ENCODE data around the gene ZMYND8. TPM values are rescaled to one million over a fixed set of nuclear protein-coding genes. Genes with fewer than 3 reads are reported as not detected.

The ZMYND8 gene
- polyA plus RNA-seq, 3 donors = 1.4 to 13.8 (median 5.8) TPM

DNA sequence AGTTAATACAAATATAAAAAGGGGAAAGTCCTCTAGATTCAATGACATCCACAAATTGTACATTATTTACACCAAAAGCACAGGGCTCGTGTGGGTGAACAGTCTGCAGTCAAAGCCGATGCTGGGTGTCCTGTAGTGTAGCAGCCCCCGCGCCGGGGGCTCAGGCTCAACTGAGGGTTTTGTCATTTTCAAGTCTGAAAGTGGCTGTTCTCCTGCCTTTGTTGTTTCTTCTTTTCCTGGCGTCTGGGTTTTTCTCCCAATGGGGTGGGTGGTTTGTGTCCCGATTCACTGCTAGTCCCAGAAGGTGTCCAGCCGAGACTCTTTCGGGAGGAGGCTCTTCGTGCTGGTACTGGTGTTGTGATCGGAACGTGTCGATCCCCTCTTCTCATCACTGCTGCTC is 146.0 kb downstream of the ZMYND8 start:
- no peak overlapping the region for H2AFZ ChIP-seq (ENCODE audit: insufficient read depth, low read depth, low read length, poor library complexity, severe bottlenecking)
- intact Hi-C loops (cut with micrococcal nuclease) = no loop called here
- no peak overlapping the region for H3K4me3 ChIP-seq (replicated peaks in 1 of 3; ENCODE audit: low read depth in 2 of 3, low read length in 3 of 3)
- H4K20me1 ChIP-seq (ENCODE audit: insufficient read depth, low read length) = peaks cover 4% of the 10 kb centered on the region
- no peak overlapping the region for H3K9ac ChIP-seq (ENCODE audit: insufficient read depth, low read length, poor library complexity, severe bottlenecking)
- no peak overlapping the region for H3K4me3 Mint-ChIP-seq
- peaks cover 4% of the 10 kb centered on the region for H3K4me1 Mint-ChIP-seq
- H3K27me3 ChIP-seq (ENCODE audit: control insufficient read depth in 2 of 2, insufficient read depth in 2 of 2, low read length in 2 of 2) = no peaks in the 10 kb centered on the region
- no peak overlapping the region for H3K4me2 ChIP-seq (replicated peaks; ENCODE audit: extremely low read depth, low read length, poor library complexity, severe bottlenecking)
- TF ChIP-seq, protein P1, sequence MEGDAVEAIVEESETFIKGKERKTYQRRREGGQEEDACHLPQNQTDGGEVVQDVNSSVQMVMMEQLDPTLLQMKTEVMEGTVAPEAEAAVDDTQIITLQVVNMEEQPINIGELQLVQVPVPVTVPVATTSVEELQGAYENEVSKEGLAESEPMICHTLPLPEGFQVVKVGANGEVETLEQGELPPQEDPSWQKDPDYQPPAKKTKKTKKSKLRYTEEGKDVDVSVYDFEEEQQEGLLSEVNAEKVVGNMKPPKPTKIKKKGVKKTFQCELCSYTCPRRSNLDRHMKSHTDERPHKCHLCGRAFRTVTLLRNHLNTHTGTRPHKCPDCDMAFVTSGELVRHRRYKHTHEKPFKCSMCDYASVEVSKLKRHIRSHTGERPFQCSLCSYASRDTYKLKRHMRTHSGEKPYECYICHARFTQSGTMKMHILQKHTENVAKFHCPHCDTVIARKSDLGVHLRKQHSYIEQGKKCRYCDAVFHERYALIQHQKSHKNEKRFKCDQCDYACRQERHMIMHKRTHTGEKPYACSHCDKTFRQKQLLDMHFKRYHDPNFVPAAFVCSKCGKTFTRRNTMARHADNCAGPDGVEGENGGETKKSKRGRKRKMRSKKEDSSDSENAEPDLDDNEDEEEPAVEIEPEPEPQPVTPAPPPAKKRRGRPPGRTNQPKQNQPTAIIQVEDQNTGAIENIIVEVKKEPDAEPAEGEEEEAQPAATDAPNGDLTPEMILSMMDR (IDR thresholded peaks at IDR 0.05) = no peak
- no peak for DNase-seq
- no peaks in the 10 kb centered on the region for H3K79me2 ChIP-seq (ENCODE audit: insufficient read depth, low read length)
- H3K27me3 Mint-ChIP-seq (ENCODE audit: low read depth in 3 of 3) = peaks cover 0 to 2% (median 0%) of the 10 kb centered on the region in 3 donors
- H3K27ac ChIP-seq (ENCODE audit: low read depth in 1 of 2, low read length in 2 of 2) = no peak overlapping the region
- no peak overlapping the region for H3K27ac Mint-ChIP-seq
- 95% methylated on average over 11 of the region's 13 CpGs for WGBS (ENCODE audit: insufficient coverage)
- peaks cover 23 to 26% of the 10 kb centered on the region in 2 donors for H3K36me3 Mint-ChIP-seq
- peaks cover 60 to 75% of the 10 kb centered on the region in 2 donors for H3K36me3 ChIP-seq (replicated peaks in 1 of 2; ENCODE audit: control insufficient read depth in 1 of 2, insufficient read depth in 2 of 2, low read length in 2 of 2)
- H3K9me3 ChIP-seq (replicated peaks in 1 of 2; ENCODE audit: control insufficient read depth in 1 of 2, insufficient read depth in 1 of 2, low read length in 2 of 2) = no peaks in the 10 kb centered on the region
- H3K9me3 Mint-ChIP-seq = peaks cover 0 to 2% (median 0%) of the 10 kb centered on the region in 7 donors
- no peaks in the 10 kb centered on the region for H3K4me1 ChIP-seq (ENCODE audit: control insufficient read depth in 1 of 2, insufficient read depth in 2 of 2, low read length in 2 of 2)

DNA sequence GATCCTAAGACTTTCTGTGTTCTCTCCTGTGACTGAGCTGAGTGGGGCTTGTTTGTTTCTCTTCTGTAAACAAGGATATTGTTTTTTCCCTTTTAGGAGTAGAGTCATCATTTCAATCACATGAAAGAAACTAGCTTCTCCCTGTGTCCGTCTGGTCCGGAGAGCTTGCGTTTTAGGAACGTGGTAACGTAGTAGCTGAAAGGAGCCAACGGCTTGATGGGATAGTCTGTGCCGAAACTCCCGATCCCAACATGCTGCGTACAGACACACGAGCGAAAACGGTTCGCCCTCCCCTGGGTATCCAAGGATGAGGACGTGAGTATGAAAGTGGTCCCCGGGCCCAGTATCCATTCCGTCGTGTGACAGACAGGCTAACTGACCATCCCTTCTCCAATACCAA is 146.5 kb downstream of the ZMYND8 start:
- Histone ChIP-seq H2AFZ (ENCODE audit: insufficient read depth, low read depth, low read length, poor library complexity, severe bottlenecking) (no peak overlapping the region), H3K27me3 (ENCODE audit: control insufficient read depth in 2 of 2, insufficient read depth in 2 of 2, low read length in 2 of 2) (no peaks in the 10 kb centered on the region), H3K4me3 (replicated peaks in 1 of 3; ENCODE audit: low read depth in 2 of 3, low read length in 3 of 3) (no peak overlapping the region), H4K20me1 (ENCODE audit: insufficient read depth, low read length) (peaks cover 4% of the 10 kb centered on the region), H3K9ac (ENCODE audit: insufficient read depth, low read length, poor library complexity, severe bottlenecking) (no peak overlapping the region), H3K36me3 (replicated peaks in 1 of 2; ENCODE audit: control insufficient read depth in 1 of 2, insufficient read depth in 2 of 2, low read length in 2 of 2) (peaks cover 60 to 70% of the 10 kb centered on the region in 2 donors), H3K4me1 (ENCODE audit: control insufficient read depth in 1 of 2, insufficient read depth in 2 of 2, low read length in 2 of 2) (no peaks in the 10 kb centered on the region), H3K27ac (ENCODE audit: low read depth in 1 of 2, low read length in 2 of 2) (no peak overlapping the region), H3K9me3 (replicated peaks in 1 of 2; ENCODE audit: control insufficient read depth in 1 of 2, insufficient read depth in 1 of 2, low read length in 2 of 2) (no peaks in the 10 kb centered on the region), H3K79me2 (ENCODE audit: insufficient read depth, low read length) (no peaks in the 10 kb centered on the region), H3K4me2 (replicated peaks; ENCODE audit: extremely low read depth, low read length, poor library complexity, severe bottlenecking) (no peak overlapping the region)
- WGBS (ENCODE audit: insufficient coverage) = 98% methylated on average over 12 of the region's 17 CpGs
- Mint-ChIP-seq H3K36me3 (peaks cover 23 to 26% of the 10 kb centered on the region in 2 donors), H3K27ac (no peak overlapping the region), H3K4me3 (no peak overlapping the region), H3K4me1 (peaks cover 5% of the 10 kb centered on the region), H3K27me3 (ENCODE audit: low read depth in 3 of 3) (peaks cover 0 to 2% (median 0%) of the 10 kb centered on the region in 3 donors), H3K9me3 (peaks cover 0 to 2% (median 0%) of the 10 kb centered on the region in 7 donors)
- DNase-seq = no peak
- TF ChIP-seq, protein P1 (IDR thresholded peaks at IDR 0.05) = no peak
- intact Hi-C loops (cut with micrococcal nuclease) = no loop called here

Data from CD14-positive monocyte (primary cell).